Suprapubic skin (tissue), 4 donors: Measurements from ENCODE around the gene AKAP3. TPM values are rescaled to one million over a fixed set of nuclear protein-coding genes. Genes with fewer than 3 reads are reported as not detected.

Source experiments
- DNase-seq, 2 donors: peaks; one replicate each; pipeline ENCODE4 v3.0.0-alpha.2; 2019; ENCODE audit warnings: low spot score in 2 of 2
- H3K27ac ChIP-seq: fragments of 200-600 bp; sonication (generic); one replicate; pipeline ENCODE4 v1.5.1; 2019
- H3K27me3 ChIP-seq: fragments of 200-600 bp; sonication (generic); one replicate; pipeline ENCODE4 v1.5.1; 2019
- H3K36me3 ChIP-seq: fragments of 200-600 bp; sonication (generic); one replicate; pipeline ENCODE4 v1.5.1; 2019
- H3K4me1 ChIP-seq: fragments of 200-600 bp; sonication (generic); one replicate; pipeline ENCODE4 v1.5.1; 2019
- H3K4me3 ChIP-seq: fragments of 200-600 bp; sonication (generic); one replicate; pipeline ENCODE4 v1.5.1; 2019; ENCODE audit warnings: mild to moderate bottlenecking
- H3K9me3 ChIP-seq: fragments of 200-600 bp; sonication (generic); one replicate; pipeline ENCODE4 v1.5.1; 2019
- EP300 ChIP-seq: sonication (generic); formaldehyde crosslinking; IDR thresholded peaks from one replicate; pipeline ENCODE4 v1.6.1; 2017; ENCODE audit warnings: antibody characterized with exemption
- POLR2A ChIP-seq, 2 donors: fragments of 450-650 bp; IDR thresholded peaks; one replicate each; pipeline ENCODE4 v1.6.1; 2017; ENCODE audit warnings: antibody characterized with exemption in 2 of 2, mild to moderate bottlenecking in 2 of 2, moderate library complexity in 2 of 2
- POLR2AphosphoS5 ChIP-seq, 3 donors: sonication (generic); formaldehyde crosslinking; IDR thresholded peaks; one replicate each; pipeline ENCODE4 v1.6.1; 2017; ENCODE audit warnings: antibody characterized with exemption in 3 of 3
- whole genome bisulfite sequencing: methylation state at CpG from one replicate; pipeline ENCODE4 v1.1.5; 2018; 5-methylcytosine and 5-hydroxymethylcytosine counted together
- total RNA-seq, 4 donors: library from RNA; depleted of rRNA; stranded (reverse); fragments of >200 nt; gene quantifications; one replicate each; pipeline ENCODE4 v1.1.0, GENCODE V29; 2016
- TF ChIP-seq, protein P1 (sequence below), 2 donors: fragments of 200-600 bp in 1 of 2; fragments of 450-650 bp in 1 of 2; sonication (generic) in 1 of 2; IDR thresholded peaks; one replicate each; pipeline ENCODE4 v1.5.1; 2016 to 2019; ENCODE audit warnings: antibody characterized with exemption in 2 of 2, mild to moderate bottlenecking in 1 of 2, moderate library complexity in 1 of 2

AKAP3 gene
- total RNA-seq = 1 to 10 TPM; 1.2 to 1.9 (median 1.5) TPM

DNA sequence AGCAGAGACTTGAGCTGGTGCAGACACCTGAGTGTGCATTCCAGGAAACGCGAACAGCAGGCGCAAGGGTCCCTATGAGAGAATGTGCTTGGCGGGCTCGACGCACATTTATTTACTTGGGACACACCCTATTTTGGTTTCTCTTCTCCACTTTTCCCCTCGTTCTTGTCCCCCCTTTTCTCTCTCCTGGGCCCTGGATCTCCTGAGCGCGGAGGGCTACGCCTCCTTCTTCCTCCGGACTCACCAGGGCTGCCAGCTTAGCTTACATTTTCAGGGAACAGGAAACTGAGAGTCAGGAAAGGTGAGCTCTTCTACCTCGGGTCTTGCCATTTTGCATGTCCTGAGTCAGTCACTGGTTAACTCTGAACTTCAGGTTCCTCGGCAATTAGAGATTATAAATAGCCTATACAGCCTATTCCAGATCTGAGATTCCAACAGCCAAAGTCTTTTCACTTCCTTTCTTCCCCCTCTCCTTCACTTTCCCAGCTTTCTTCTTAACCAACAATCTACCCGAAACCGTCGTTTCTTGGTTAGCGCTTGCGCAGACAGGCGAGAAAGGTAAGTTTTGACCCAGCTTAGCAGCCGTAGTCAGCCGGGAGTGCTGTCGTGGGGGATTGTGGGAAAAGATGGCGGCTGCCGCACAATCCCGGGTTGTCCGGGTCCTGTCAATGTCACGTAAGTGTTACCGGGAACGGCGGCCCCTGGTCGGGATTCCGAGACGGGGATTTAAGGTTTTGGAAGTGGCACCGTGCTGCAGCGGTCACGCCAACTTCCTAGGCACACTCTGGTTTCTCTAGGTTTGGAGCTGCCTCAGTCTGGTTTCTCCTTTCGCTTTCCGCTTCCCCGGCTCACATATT is at the start of gene AKAP3, which contains the start of gene NDUFA9:
Gene AKAP3, minus strand, starts transcription at position 551 of the 857 bp plus-strand sequence. CDS start 10,855 bp downstream, outside the sequence.
Gene NDUFA9, plus strand, starts transcription at position 614 of the 857 bp plus-strand sequence. Its CDS starts 13 bp downstream, at position 627.
- WGBS = under 1% methylated on average over 39 of the region's 39 CpGs
- Histone ChIP-seq H3K9me3 (no peaks in the 10 kb centered on the region), H3K36me3 (no peaks in the 10 kb centered on the region), H3K27me3 (no peaks in the 10 kb centered on the region), H3K27ac (peak within 1 kb of the TSS; percentile 91), H3K4me1 (peaks cover 31% of the 10 kb centered on the region), H3K4me3 (peak within 1 kb of the TSS; percentile 88)
- DNase-seq = peak; percentile 85 to 86
- TF ChIP-seq EP300 = no peak
- TF ChIP-seq POLR2AphosphoS5 (IDR thresholded peaks at IDR 0.05) = peak in 1 of 3 donors; percentile 88
- peak in 1 of 2 donors; percentile 56 for TF ChIP-seq POLR2A (IDR thresholded peaks at IDR 0.05)
- TF ChIP-seq, protein P1, sequence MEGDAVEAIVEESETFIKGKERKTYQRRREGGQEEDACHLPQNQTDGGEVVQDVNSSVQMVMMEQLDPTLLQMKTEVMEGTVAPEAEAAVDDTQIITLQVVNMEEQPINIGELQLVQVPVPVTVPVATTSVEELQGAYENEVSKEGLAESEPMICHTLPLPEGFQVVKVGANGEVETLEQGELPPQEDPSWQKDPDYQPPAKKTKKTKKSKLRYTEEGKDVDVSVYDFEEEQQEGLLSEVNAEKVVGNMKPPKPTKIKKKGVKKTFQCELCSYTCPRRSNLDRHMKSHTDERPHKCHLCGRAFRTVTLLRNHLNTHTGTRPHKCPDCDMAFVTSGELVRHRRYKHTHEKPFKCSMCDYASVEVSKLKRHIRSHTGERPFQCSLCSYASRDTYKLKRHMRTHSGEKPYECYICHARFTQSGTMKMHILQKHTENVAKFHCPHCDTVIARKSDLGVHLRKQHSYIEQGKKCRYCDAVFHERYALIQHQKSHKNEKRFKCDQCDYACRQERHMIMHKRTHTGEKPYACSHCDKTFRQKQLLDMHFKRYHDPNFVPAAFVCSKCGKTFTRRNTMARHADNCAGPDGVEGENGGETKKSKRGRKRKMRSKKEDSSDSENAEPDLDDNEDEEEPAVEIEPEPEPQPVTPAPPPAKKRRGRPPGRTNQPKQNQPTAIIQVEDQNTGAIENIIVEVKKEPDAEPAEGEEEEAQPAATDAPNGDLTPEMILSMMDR (IDR thresholded peaks at IDR 0.05) = no peak

DNA sequence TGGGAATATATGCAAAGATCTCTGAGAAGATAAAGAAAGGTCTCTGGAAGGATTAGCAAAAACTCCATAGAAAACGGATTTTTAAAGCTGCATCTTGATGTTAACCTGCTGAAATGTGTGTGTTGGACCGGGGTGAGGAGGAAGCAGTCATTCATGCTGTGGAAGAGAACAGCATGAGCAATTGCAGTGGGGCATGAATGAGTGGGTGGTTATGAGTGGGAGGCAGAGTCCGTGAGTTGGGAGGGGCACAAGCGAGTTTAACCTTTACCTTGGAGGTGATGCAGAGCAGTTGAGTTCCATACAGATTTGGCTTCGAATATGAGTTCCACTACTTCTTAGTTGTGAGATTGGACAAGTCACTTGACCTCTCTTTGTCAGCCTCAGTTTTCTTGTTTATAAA is 41.9 kb upstream of the AKAP3 start:
- Histone ChIP-seq H3K27ac (no peak overlapping the region), H3K4me3 (no peak overlapping the region), H3K36me3 (peaks cover 33% of the 10 kb centered on the region), H3K9me3 (no peaks in the 10 kb centered on the region), H3K27me3 (no peaks in the 10 kb centered on the region), H3K4me1 (no peaks in the 10 kb centered on the region)
- TF ChIP-seq EP300 (no peak), POLR2AphosphoS5 (IDR thresholded peaks at IDR 0.05) (no peak), POLR2A (IDR thresholded peaks at IDR 0.05) (no peak)
- TF ChIP-seq, protein P1 (IDR thresholded peaks at IDR 0.05) = no peak
- no peak for DNase-seq
- 95% methylated on average over 5 of the region's 5 CpGs for WGBS

DNA sequence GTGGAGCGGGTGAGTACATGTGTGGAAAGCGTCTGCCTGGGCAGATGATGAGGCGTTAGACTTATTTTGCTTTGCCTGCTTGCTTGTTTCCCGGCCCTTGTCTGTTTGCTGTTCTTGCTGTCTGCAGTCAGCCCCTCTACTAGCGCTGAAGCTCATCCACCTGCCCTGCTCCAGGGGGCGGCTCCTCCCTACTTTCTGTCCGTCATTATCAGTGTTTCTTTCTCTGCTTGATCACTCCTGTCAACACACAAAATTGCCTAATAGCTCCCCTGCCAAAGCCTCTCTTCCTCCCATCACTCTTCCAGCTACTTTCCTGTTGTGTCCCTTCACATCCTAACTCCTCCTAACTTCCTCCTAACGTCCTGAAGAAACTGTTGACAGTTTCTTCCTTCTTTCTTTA is 36.5 kb upstream of the AKAP3 start:
- DNase-seq = no peak
- H3K27ac ChIP-seq = no peak overlapping the region
- TF ChIP-seq EP300 = no peak
- TF ChIP-seq, protein P1 (IDR thresholded peaks at IDR 0.05) = no peak
- TF ChIP-seq POLR2A (IDR thresholded peaks at IDR 0.05) = no peak
- TF ChIP-seq POLR2AphosphoS5 (IDR thresholded peaks at IDR 0.05) = no peak
- peaks cover 68% of the 10 kb centered on the region for H3K36me3 ChIP-seq
- H3K4me1 ChIP-seq = no peaks in the 10 kb centered on the region
- no peaks in the 10 kb centered on the region for H3K27me3 ChIP-seq
- WGBS = 89% methylated on average over 8 of the region's 8 CpGs
- H3K4me3 ChIP-seq = no peak overlapping the region
- H3K9me3 ChIP-seq = no peaks in the 10 kb centered on the region

DNA sequence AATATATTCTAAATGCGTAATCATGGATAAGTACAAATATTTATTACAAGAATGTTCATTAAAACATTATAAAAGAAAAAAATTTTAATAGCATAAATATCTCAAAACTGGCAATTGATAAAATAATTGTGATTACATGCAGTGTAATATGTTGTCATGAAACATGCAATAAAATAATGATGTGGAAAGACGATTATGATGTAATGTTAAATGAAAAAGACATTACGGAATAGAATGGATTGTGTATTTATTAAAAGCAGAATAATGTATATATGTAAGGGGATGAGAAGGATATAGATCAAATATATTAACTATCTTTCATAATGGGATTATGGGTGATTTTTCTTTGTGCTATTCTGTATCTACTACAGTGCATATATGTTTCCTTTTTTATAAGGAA is 32.9 kb upstream of the AKAP3 start:
- no peaks in the 10 kb centered on the region for H3K27me3 ChIP-seq
- WGBS = 63% methylated on average over 3 of the region's 3 CpGs
- no peak for DNase-seq

More for the DNA sequence above, 32.9 kb upstream of the AKAP3 start:
- H3K4me1 ChIP-seq = no peaks in the 10 kb centered on the region
- no peak overlapping the region for H3K4me3 ChIP-seq
- H3K27ac ChIP-seq = no peak overlapping the region
- peaks cover 47% of the 10 kb centered on the region for H3K36me3 ChIP-seq
- H3K9me3 ChIP-seq = no peaks in the 10 kb centered on the region
- TF ChIP-seq, protein P1 (IDR thresholded peaks at IDR 0.05) = no peak
- TF ChIP-seq EP300 (no peak), POLR2AphosphoS5 (IDR thresholded peaks at IDR 0.05) (no peak), POLR2A (IDR thresholded peaks at IDR 0.05) (no peak)
